ENCODE data around the gene ABCC8. TPM values are rescaled to one million over a fixed set of nuclear protein-coding genes. Genes with fewer than 3 reads are reported as not detected.

ABCC8 gene
- total and polyA plus RNA-seq, 9 of the 15 experiments (the other 6 are each of a cell fraction or from before 2014, with no cell fraction given), result not detected

DNA sequence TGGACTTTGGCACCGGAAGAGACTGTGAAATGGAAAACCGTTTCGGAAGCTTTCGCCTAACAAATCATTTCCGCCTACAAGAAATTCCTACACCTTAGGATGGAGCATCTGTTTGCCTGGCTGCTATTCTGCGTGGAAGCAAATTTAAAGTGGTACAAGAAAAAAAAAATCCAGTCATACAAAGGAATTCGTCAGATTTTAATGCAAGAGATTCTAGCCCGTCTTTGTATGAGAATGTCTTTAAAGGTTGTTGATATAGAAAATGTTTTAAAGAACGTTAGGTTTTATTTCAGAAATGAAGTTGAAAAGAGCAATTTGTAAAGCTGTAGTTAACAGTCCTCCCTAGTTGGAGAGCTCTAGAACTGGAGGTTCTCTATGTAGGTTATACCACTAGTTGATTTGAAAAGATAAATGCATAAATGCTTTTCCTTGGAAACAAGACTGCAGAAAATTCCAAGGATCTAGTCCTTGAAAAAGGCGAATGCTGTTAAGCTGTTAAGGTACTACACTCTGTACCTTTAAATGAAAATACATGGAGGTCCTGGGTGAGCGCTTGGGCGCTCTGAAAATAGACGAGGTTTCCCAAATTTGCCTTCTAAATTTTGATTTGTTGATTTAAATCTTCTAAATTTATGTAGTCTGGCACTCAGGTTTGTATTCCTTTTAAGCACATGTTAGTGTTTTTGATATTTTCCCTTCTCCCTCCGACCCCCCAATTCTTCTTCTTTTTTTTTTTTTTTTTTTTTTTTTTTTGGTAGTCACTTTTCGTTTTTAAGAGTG lies 122.6 kb downstream of the ABCC8 start (continued):
- TF ChIP-seq ZNF253 (CRISPR knock-in tag; conservative IDR thresholded peaks at IDR 0.05), result no peak
- TF ChIP-seq BHLHE40 (IDR thresholded peaks at IDR 0.05; ENCODE audit: low read length), result no peak
- no peak for TF ChIP-seq ZNF165 (CRISPR knock-in tag; IDR thresholded peaks at IDR 0.05; ENCODE audit: borderline replicate concordance)
- TF ChIP-seq RBM22 (IDR thresholded peaks at IDR 0.05; ENCODE audit: low read depth, low read length, poor library complexity, severe bottlenecking), result no peak
- TF ChIP-seq ZNF561 (CRISPR knock-in tag; conservative IDR thresholded peaks at IDR 0.05), result no peak
- no peak for TF ChIP-seq GABPB1 (CRISPR knock-in tag; IDR thresholded peaks at IDR 0.05)
- TF ChIP-seq BCLAF1 (IDR thresholded peaks at IDR 0.05; ENCODE audit: borderline replicate concordance in 1 of 2, control insufficient read depth in 1 of 2, low read depth in 2 of 2, low read length in 1 of 2), result no peak
- TF ChIP-seq ZNF436 (CRISPR knock-in tag; IDR thresholded peaks at IDR 0.05), result no peak
- no peak for TF ChIP-seq TAF15 (IDR thresholded peaks at IDR 0.05; ENCODE audit: low read depth, low read length)
- TF ChIP-seq EZH2 (IDR thresholded peaks at IDR 0.05; ENCODE audit: borderline replicate concordance, low read depth, low read length), result no peak
- TF ChIP-seq, protein P1, sequence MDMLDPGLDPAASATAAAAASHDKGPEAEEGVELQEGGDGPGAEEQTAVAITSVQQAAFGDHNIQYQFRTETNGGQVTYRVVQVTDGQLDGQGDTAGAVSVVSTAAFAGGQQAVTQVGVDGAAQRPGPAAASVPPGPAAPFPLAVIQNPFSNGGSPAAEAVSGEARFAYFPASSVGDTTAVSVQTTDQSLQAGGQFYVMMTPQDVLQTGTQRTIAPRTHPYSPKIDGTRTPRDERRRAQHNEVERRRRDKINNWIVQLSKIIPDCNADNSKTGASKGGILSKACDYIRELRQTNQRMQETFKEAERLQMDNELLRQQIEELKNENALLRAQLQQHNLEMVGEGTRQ (CRISPR knock-in tag; IDR thresholded peaks at IDR 0.05), result no peak
- 0 out of 2 replicates have a peak, but pooled peaks have one; percentile 47 for TF ChIP-seq FOXP1 (CRISPR knock-in tag; IDR thresholded peaks at IDR 0.05)
- no peak for TF ChIP-seq ILF3 (IDR thresholded peaks at IDR 0.05; ENCODE audit: borderline replicate concordance)
- TF ChIP-seq GTF2A2 (tag; IDR thresholded peaks at IDR 0.05), result no peak
- no peak for TF ChIP-seq CHD1 (IDR thresholded peaks at IDR 0.05; ENCODE audit: low read length)
- TF ChIP-seq, protein P2, sequence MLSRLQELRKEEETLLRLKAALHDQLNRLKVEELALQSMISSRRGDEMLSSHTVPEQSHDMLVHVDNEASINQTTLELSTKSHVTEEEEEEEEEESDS (CRISPR knock-in tag; IDR thresholded peaks at IDR 0.05), result no peak
- no peak for TF ChIP-seq HIVEP1 (CRISPR knock-in tag; IDR thresholded peaks at IDR 0.05)
- TF ChIP-seq CXXC5 (CRISPR knock-in tag; IDR thresholded peaks at IDR 0.05), result no peak
- TF ChIP-seq MBD2 (IDR thresholded peaks at IDR 0.05; ENCODE audit: borderline replicate concordance, low read depth), result no peak
- TF ChIP-seq NUFIP1 (IDR thresholded peaks at IDR 0.05; ENCODE audit: partially characterized antibody), result no peak
- no peak for TF ChIP-seq LCOR (CRISPR knock-in tag; IDR thresholded peaks at IDR 0.05)
- no peak for TF ChIP-seq DIDO1 (tag; IDR thresholded peaks at IDR 0.05; ENCODE audit: low read depth)
- no peak for TF ChIP-seq MCM5 (IDR thresholded peaks at IDR 0.05; ENCODE audit: low read depth)
- TF ChIP-seq HLTF (IDR thresholded peaks at IDR 0.05), result no peak
